NCI-H2171 treated with DMSO at 0.1 percent for 48 hours (cell line): ENCODE results near the gene CRYBA2.

Experiments used
- DNase-seq: peaks from one replicate; lab custom pipeline; 2025; lab: John Stamatoyannopoulos, UW

The CRYBA2 gene

DNA sequence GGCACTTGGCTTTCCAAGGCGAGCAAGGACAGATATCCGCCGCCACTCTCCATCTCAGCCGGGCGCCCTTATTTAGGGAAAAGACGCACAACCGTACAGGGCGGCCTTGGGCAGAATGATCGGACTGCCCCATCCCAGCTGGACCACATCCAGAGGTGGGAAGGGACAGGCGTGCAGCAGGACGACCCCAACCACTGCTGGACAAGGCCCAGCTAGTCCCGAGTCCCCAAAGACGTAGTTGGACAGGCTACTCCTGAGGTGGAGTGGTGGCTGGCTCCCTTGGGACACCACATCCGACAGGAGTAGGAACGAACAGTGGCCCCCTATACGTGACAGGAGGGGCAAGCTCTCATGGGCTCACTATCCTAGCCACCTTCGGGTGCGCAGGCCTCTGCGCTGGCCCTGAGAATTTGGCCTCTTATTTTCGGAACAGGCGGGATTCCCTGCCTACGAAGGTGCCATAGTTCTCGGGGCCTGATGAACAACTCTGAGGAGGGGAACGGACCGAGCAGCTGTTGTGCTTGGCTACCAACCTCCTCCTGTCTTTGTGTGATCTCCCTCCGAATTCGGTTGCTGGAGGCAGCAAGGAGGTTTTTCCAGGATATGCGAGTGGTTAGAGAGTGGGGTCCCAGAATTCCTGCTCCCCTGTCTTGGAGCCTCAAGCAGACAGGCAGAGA, 10.5 kb downstream of the CRYBA2 start:
- no peak for DNase-seq

DNA sequence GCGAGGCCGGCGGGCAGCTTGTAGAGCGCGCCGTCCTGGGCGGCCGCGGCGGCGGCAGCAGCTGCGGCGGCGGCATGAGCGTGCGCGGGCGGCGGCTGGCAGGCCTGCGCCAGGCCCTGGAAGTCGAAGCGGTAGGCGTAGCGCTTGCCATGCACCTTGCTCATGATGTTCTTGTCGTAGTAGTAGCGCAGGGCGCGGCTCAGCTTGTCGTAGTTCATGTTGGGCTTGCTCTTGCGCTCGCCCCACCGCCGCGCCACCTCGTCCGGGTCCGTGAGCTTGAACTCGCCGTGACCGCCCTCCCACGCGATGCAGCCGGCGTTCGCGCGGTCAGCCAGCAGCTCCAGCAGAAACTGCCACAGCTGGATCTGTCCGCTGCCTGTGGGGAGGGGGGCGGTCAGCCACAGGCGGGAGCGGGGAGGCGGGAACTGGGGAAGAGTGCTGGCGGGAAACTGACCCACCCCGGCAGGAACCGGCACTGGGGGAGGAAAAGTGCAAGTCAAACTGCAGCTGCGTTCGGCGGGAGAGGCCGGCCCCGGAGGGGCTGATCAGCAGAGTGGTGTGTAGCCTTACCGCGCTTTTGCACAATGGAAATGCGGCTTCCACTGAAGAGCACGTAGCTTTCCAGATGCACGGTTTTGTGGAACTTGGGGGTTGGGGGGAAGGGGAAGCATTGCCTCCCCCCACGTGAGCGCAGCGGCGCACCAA, 11.2 kb downstream of the CRYBA2 start:
- DNase-seq = no peak

DNA sequence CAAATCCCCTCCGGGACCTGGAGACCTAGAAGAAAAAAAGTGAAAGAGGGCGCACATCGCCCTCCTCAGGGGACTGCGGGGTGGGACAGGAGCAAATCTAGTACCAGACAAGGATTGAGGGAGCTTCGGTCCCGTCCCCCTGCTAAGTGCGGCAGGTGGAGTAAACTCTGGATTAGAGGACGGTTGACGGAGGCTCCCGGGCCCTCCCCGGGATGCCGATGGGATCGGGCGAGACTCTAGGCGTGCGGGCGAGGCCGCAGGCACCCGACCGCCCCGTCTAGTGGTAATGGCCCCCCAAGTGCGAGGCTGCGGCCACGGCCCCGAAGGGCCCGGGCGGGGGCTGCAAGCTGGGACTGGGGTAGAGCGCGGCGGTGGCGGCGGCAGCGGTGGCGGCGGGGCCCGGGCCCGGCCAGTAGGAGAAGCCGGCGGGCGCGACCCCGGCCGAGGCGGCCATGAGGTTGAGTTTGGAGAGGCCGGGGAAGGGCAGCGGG, 11.8 kb downstream of the CRYBA2 start:
- DNase-seq = no peak

DNA sequence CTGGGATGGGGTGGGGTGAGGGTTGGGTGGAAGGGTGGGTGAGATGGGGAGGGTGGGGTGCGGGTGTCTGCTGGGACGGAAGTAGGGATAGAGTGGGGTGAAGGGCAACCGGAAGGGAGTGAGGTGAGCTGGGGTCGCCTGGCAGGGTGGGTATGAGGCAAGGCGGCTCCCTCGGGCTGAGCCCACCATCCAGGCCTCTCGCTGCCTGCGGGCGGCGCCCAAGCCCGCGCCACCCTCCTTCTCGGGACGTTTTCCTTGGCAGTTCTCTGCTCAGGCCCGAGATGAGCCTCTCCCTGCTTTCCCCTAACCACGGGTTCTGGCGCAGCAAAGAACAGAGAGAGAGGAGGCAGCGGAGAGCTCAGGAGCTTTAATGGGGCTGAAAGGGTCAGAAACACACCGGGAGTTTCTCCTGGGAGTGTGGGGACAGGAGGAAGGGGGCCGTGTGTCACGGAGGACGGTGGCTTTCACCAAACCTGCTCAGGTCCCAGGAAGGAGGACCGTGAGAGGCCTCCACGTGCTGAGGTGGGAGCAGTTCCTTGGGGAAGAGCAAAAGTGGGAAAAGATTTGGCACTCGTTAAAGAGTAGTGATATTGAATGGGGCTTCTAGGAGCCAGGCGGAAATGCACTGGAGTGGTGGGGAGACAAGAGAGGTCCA, 12.4 kb downstream of the CRYBA2 start:
- no peak for DNase-seq

DNA sequence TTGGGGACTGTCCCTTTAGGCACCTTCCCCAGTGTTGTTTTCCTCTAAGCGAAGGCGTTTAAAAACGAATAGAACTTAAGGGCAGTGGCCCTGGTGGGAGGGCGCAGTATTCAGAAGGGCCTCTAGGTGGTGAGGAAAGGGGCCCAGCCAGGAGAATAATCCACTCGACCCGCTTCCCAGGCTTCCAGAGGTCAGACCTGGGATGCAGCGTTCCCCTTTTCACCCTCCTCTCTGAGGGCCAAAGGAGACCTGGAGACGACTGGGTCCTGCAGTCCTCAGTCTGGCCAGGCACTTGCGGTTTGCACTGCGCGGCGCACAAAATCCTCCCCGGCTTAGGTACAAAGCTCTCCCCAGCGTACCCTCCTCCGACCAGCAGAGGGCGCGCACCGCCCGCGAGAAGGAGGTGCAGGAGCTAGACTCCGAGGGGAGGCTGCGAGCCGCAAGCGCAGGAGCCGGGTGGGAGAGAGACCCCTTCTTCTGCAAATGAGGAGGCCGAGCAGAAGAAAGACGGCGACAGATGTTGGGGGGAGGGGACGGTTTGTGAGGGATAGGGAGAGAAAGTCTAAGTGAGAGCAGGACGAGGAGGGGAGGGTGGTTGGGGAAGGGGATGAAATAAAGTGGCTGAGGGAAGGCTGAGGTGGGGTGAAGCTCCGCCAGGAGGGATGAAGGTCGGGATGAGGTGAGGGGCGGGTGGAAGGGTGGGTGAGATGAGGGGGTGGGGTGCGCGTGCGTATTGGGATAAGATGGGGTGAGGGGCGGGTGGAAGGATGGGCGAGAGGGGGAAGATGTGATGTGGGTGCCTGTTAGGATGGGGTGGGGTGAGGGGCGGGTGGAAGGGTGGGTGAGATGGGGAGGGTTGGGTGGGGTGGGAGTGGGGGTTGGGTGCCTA, 13.1 kb downstream of the CRYBA2 start:
- DNase-seq = peak; percentile 87

DNA sequence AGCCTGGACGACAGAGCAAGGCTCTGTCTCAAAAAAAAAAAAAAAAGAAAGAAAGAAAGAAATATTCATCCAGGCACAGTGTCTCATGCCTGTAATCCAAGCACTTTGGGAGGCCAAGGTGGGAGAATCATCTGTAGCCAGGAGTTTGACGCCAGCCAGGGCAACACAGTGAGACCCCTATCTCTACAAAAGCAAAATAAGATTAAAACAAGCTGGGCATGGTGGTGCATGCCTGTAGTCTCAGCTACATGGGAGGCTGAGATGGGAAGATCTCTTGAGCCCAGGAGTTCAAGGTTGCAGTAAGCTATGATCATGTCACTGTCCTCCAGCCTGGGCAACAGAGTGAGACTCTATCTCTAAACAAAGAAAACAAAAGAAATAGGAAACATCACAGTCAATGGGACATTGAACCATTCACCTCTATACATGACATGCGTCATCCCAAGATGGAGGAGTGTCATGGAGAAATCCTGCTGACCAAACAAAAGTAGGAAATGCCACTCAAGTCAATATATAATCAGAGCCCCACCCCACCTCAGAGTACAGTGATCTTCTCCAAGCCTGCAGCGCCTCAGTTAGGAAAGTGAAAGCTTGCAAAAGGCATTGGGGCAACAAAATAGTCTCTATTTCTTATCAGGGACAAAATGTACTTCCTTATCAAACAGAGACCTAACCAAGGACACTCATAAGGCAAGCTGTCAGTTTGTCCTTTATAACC, 18.0 kb downstream of the CRYBA2 start:
- DNase-seq = no peak

DNA sequence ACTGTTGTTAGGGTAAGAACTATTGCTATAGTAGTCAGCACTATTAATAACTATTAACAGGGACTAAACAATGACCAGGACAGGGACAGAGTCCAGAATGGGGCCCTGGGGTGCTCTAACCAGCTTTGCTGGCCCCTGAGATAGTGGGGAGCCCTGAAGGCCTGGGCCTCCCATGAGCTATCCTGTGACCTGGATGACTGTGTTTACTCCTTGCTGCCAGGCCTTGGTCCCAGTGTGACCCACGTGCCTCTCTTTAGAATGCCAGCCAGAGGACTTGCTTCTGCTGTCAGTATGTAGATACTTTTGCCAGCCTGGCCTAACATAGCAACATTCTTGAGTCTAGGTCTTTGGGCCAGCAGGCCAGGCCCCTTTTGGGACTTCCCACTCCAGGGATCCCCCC, 22.3 kb downstream of the CRYBA2 start:
- no peak for DNase-seq

DNA sequence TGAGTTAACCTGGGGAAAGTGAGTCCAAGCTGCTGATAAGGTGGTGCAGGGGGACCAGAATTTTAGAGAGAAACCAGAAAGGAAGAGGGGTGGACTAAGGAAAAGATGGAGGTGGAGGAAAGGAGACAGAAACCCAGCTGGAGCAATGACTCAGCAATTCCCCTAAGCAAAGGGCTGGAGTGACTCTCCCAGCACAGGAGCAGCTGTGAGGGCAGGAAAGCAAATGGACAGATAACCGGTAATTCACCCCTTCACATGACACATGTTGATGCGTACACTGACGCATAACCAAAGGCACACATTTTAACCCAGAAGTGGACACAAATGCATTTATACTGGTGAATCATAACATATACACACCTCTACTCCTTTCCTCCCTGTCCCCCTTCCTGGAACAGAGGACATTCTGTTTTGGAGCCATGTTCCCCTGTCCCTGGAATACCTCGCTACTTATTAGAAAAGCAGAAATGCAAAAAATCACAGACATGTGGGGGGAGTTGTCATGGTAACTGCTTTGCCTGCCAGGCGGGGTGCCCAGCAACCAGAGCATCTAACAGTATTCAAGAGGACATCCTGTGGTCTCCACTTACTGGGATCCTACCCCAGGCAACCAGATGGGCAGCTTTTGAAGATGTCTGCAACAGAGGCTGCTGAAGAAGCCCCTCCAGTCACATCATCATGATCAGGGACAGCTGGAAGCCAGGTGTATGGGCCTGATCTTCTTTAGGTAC, 29.0 kb downstream of the CRYBA2 start:
- DNase-seq = peak; percentile 62

DNA sequence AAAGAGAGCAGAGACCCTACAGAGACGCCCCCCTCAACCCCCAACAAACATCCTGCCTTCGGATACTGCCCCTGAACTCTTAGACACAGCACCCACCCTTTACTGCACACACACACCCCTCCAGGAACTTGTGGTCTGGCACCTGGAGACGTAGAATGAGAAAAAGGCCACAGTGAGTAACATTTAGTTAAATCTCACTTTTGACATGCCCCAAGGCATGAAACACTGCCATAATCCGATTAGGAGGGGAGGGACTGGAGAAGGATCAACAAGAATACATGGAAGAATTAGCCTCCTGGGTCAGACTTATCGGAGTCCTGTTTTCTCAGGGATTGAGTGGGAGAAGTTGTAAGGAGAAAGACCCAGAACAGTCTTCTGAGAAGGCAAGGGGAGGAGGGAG, 29.6 kb downstream of the CRYBA2 start:
- DNase-seq = no peak

DNA sequence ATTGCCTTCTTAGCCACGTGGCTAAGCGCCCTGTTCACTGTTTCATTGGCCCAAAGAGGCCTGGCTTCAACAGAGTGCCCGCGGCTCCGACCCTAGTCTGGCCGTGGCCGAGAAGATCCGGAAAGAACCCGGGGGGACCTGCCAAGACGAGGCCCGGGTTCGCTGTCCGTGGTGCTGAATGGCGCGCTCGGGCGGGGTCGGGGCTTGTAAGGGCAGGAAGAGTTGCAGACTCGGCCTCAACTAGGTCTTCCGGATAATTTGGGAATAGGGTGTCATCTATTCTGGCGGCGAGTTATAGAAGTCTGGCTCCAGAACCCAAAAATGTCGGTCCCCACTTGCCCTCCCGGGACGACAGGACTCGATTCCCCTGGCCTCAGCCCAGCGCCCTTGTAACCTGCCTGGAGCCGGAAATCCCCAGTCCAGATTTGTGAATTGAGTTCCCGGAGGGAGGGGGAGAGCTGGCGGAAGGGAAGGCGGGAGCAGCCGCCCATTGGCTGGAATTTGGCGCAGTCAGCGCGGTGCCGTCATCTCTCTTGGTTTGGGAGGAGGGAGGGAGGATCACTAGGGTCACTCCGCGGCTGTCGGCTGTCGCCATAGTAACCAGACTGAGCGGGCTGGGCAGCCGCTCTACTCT, 30.2 kb downstream of the CRYBA2 start:
- DNase-seq = peak; percentile 95

DNA sequence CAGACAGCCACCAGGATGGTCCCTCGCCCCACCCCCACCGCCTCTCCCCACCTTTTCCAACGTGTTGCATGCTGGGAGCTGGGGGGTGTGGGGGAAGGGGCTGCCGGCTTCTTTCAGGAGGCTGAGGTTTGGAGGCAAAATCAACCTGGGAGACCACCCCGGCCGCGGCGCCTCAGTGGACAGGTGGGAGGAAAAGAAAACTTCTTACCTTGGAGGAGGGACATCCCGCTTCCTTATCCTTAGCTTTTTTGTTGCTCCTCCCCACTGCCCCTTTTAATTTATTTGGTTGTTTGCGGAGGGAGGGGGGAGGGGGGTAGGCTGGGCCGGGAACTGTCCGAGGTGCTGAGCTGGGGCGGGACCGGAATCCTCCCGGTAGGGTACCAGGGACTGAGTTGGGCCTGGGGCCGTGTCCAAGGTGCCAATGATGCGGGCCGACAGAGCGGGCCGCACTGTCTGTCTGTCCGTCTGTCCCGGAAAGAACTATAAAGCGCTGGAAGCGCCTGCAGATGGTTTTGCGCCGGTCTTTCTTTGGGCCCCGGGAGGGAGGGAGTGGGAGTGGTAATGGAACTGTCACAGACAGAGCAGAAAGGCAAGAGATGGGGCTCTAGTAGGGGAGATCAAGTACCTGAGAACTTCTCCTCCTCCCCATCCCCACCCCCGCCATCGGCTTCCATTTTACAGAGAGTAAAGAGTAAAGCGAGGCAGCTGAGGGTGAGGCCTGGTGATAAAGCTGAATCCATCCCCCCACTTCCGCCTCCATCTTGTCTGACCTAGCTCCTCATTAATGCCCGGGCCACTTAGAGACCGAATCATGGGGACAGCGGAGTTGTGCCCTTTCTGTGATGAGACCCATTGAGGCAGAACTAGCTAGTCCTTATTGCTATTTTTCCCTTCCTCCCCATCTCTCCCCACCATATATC, 31.3 kb downstream of the CRYBA2 start:
- DNase-seq = peak; percentile 75

DNA sequence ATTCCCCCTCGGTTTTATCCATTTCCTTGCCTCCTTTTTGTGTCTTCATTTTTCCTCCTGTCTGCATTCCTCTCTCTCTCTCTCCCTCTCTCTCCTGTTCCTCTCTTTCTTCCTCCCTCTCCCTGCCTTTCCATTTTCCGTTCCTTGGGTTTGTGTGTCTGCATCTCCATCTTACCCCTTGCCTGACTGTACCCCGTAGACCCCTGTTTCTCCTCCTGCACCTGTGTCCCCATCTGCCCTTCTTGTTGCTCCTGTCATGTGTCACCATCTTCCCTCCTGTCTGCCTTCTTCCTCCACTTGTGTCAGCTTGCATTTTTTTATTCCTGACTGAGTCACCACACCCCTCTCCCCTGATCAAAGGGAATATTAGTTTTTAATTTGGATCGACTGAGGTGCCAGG, 32.0 kb downstream of the CRYBA2 start:
- peak; percentile 72 for DNase-seq

DNA sequence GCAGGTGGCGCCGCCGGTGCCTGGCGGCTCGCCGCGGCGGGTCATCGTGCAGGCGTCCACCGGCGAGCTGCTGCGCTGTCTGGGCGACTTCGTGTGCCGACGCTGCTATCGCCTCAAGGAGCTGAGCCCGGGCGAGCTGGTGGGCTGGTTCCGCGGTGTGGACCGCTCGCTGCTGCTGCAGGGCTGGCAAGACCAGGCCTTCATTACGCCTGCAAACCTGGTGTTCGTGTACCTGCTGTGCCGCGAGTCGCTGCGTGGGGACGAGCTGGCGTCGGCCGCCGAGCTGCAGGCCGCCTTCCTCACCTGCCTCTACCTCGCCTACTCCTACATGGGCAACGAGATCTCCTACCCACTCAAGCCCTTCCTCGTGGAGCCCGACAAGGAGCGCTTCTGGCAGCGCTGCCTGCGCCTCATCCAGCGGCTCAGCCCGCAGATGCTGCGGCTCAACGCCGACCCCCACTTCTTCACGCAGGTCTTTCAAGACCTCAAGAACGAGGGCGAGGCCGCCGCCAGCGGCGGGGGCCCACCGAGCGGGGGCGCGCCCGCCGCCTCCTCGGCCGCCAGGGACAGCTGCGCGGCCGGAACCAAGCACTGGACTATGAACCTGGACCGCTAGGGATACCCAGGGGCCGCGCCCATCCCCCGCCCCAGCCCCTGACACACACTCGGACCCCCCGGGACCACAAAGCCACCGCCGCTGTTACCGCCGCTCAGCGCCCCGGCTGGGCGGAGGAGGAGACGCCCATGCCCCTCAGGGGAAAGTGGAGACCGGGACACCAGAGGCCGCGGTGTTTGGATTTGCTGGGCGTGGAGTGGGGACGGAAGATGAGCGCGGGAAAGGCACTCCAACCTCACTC, 32.7 kb downstream of the CRYBA2 start:
- peak; percentile 61 for DNase-seq

DNA sequence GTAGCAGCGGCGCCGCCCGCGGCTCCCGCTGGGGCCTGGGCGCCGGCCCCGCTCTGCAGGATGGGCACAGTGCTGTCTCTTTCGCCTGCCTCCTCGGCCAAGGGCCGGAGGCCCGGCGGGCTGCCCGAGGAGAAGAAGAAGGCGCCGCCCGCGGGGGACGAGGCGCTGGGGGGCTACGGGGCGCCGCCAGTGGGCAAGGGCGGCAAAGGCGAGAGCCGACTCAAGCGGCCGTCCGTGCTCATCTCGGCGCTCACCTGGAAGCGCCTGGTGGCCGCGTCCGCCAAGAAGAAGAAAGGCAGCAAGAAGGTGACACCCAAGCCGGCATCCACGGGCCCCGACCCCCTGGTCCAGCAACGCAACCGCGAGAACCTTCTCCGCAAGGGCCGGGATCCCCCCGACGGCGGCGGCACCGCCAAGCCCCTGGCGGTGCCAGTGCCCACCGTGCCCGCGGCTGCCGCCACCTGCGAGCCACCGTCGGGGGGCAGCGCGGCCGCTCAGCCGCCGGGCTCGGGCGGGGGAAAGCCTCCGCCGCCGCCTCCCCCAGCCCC, 33.4 kb downstream of the CRYBA2 start:
- peak; percentile 53 for DNase-seq

DNA sequence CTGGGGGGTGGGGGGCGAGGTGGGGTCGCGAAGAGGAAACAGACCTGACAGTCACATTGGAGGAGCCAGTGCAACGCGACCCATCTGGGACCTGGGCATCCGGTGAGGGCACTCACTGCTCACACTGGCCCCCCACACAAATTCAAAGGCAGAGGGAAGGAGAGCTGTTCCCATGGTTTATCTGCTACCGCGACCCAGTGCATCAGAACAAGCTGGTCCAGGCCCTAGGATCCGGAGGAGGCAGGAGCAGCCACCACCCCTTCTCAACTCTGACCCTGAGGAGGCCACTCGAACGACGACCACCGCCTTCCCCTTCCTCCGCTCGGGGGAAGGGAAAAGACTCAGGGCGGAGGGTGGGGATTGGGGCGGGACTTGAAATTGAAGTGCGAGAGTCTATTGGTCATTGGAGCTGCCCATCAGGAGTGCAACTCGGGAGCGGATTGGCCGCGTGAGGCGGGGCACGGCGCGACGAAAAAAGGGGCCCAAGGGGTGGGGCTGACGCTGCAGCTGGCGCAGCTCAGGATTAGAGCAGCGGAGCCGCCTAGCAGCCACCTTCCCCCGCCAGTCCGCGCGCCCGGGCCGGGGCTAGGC, 34.0 kb downstream of the CRYBA2 start, which contains the start of gene CDK5R2:
TSS of gene CDK5R2 (plus strand) at position 526 of the 591 bp plus-strand sequence. CDS start 155 bp downstream, outside the sequence.
- peak; percentile 94 for DNase-seq

DNA sequence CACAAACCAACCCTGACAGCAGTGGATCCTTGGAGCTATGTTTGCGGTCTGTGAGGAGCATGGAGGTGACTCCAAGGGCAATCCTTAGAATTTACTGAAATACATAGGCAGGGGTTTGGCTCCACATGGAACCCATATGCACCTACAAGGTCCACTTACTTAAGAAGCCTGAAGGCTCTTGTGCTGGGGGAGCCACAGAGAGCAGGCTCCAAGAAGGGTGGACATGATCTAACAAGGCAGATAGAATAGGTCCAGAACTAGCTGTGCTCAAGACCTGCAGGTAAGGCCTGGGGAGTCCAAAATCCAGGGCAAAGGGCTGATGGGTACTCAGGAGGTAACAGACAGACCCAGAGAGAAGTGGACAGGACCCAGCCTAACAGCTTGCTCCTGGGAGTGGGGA, 34.9 kb downstream of the CRYBA2 start:
- DNase-seq = no peak

DNA sequence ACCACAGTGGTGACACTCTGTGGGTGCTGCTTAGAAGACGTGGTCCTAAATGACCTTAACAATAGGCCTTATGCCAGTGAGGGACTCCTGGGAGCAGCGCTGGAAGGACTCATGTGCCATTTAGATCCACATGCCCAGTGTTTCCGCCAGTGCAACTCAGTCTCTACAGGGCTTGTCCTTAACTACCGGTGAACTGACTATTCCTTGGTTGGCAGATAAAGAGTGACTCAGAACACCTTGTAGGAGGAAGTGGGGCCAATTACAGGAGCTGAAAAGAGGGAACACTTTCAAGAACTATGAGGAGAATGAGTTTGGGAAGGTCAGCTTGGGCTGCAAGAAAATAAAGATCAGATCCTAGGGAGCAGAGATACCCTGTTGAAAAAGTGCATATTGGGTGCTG, 35.6 kb downstream of the CRYBA2 start:
- DNase-seq = no peak
